ENCODE results near the gene SLC17A3.

SLC17A3 gene

DNA sequence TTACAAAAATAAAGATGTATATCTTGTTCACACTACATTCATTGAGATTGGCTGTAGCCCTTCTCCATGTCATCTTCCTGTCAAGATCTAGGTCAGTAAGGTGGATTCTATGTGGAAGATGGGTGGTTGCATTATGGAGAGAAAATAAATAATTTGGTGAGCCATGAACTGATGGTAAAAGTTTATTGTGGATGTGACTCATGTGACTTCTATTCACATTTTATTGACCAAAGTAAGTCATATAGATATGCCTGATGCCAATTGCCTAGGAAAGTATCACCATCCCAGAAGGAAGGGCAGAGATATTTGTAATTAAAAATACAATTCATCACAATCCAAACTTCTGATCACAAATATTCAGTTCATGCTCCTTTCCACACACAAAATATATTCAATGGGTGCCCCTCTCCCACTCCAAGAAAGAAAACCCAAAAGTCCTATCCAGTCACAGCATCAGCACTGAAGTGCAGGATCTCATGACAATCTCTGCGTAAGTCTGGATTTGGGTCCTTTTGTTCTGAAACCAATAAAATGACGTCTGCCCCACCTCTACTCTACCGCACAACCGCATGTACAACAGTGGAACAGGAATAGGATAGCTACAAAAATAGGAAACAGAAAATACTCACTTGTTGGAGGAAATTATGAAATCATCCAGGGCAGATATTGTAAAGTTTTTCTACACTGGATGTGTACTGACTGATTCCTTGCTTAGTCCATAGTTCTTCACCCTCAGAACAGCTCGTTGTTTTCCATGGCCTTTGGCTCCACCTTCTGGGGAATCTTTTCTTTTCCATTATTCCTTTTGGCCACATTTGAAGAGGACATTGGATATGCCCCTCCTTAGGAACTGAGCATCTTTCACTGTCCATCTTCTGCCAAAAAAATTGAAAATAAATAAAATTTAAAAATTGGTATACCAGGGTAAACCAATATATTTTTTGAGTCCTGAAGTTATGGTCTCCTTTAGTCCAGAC, 16.1 kb upstream of the SLC17A3 start:
- no peak for DNase-seq (ENCODE audit: low spot score)

GRCh38 chr6:25888626-25889025, 14.6 kb upstream of the SLC17A3 start:
- DNase-seq (ENCODE audit: low spot score), result no peak

DNA sequence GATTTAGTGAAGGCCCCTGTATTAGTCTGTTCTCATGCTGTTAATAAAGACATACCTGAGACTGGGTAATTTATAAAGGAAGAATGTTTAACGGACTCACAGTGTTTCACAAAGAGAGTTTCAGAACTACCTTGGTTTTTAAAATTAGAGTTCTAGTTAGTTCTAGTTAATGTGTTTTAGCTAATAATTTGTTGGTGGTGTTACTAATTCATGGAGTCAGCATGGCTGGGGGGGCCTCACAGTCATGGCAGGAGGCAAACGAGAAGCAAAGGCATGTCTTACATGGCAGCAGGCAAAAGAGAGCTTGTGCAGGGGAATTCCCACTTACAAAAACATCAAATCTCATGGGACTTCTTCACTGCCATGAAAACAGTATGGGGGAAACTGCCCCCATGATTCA, 12.0 kb upstream of the SLC17A3 start:
- no peak for DNase-seq (ENCODE audit: low spot score)

DNA sequence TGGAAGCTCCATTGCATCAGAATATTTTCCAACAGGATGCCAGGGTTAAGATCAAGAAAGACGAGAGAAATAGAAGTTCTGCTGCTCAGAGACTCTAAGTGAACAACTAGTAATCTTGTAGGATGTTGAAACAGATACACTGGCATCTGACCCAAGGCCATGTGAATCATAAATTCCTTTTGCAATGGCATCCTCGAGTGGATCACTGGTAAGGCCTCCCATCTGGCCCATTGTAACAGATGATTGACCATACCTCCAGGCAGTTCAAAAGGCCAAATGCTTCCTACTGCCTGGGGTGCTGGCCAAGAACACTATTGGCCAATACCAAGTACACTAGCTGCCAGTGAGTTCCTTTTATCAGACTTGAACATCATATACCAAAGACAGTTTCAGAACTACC, 9.9 kb upstream of the SLC17A3 start:
- DNase-seq (ENCODE audit: low spot score), result no peak

DNA sequence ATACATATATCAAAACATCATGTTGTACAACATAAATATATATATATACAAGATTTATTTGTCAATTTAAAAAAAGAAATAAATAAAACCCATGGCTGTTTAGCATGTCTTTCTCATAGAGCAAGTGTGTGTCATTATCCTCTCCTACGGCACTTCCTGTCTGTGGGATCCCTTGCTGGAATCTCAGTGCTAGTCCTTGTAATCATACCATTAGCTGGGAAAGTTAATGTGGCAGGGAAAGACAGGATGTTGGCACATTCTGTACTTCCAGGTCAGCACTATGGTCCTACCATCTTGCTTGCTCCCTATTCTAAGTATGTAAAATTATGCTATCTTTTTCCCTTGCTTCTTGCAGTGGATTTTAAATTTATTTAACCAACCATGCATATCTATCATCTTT, 9.5 kb upstream of the SLC17A3 start:
- DNase-seq (ENCODE audit: low spot score), result no peak

DNA sequence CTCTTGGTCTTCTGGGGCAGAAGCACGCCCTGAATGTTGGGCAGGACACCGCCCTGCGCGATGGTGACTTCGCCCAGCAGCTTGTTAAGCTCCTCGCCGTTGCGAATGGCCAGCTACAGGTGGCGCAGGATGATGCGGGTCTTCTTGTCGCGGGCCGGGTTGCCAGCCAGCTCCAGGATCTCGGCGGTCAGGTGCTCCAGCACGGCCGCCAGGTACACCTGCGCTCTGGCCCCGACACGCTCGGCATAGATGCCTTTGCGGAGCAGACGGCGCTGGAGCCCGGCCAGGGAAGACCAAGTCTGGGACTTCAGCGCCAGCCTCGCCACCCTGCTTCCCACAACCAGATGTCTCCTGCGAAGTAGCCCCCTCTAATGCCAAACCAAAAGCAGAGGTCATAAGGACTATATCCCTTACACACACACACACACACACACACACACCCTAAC, 8.0 kb upstream of the SLC17A3 start:
- DNase-seq (ENCODE audit: low spot score), result peak; percentile 67

DNA sequence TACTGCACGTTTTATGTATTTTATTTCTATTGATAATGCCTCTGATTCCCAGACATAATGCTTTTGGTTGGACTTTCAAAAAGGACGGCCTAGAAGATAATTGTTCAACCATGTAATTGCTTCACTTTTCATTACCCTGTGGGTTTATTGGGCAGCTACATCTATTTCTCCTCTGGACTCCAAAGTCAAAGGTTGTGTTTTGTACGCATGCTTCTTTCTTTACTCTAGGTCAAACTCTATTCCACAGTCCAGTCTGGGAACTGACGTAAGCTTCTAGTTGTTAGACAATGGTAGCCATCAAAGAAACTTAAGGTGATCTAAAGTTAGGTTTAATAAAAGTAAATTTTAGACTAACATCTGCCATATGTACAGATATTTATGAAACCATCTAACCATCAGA, 6.6 kb upstream of the SLC17A3 start:
- no peak for DNase-seq (ENCODE audit: low spot score)

DNA sequence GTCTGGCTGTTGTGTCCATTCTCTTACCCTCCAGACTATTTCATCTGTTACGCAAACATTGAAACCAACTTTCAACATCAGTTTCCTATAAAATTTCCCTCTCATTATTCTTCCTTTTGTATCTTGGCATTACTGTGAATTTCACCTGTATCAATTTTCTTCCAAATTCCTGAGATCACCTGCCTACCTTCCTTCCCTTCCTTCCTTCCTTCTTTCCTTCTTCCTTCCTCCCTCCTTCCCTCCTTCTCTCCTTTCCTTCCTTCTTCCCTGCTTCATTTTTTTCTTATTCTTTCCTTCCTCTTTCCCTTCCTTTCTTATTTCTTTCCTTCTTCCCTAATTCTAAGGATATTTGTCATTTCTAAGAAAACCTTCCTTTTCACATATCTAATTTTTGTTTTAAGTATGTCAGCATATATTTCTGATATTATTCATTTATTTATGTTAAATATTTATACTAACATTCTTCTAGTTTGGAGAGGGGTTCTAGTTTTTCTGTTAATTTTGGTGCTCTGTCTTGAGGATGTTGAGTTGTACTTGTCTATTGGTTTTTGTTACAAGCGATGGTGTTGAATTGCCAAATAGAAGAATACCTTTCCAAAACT, 4.8 kb upstream of the SLC17A3 start:
- DNase-seq (ENCODE audit: low spot score), result no peak

- no peak for DNase-seq (ENCODE audit: low spot score)
Measured at GRCh38 chr6:25875926-25876602, 2.0 kb upstream of the SLC17A3 start.

DNA sequence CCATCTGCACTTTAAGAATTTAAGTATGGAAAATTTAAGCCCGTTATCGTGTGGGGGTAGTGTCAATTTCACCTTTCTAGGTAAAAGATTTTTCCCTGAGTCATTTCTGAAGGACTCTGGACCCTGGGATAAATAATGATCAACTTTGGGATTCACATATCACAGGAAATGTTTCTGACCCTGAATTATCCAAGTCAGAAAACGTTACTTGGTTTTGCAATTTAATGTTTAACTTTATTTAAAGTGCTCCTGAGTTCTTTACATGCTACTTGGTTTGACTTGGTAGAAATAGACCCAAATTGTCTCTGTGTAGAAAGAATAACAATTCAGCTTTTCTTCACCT, 1.5 kb upstream of the SLC17A3 start:
- no peak for DNase-seq (ENCODE audit: low spot score)

DNA sequence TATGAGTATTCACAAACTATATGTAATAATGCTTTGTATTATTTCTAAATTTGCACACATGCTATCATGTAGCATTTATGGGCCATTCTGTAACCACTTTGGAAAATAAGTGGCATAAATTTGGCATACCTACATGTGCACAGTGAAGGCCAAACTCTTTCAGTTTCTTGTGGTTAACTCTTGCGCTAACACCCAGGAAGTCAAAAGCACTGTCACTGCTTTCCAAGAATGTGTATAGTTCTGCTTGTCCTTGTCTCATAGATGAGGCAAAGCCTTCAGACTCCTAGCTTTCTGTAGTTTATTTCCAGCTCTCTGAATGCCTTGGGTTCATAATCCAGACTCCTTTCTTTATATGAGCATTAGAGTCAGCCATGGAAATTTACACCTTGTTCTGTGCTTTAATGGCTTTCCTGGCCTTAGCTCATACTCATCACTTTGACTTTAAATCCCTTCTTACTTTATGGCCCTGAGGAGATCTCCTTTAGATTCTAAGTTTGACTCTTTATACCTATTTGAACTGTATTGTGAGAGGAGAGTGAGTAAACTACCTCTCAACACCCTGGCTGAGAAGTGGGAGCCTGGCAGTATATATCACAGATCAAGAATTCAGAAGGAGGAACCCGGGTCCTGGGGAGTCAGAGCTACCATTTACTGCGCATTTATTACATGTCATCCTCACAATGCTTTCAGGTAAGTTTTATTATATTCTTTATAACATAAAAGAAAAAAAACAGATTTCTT, 949 bp upstream of the SLC17A3 start:
- peak; percentile 44 for DNase-seq (ENCODE audit: low spot score)

DNA sequence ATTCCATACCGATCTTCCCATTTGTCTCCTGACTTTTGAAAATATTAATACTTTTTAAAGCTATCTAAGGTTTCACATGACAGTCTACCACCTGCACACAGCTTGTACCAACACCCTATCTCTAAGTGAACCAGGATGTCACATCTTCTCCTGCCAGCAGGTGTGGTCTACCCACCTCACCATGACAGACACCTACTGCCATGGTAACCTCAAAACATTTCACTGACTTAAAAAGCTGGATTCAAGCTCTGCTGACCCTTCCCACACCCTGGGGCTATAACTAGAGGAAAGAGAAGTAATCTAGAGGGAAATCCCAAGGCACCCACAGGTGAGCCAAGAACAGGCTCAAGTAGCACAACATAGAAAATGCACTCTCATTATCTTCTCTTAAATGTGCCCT, 1.2 kb downstream of the SLC17A3 start:
- no peak for DNase-seq (ENCODE audit: low spot score)

- no peak for DNase-seq (ENCODE audit: low spot score)
Measured at GRCh38 chr6:25869840-25870239, 4.2 kb downstream of the SLC17A3 start.

DNA sequence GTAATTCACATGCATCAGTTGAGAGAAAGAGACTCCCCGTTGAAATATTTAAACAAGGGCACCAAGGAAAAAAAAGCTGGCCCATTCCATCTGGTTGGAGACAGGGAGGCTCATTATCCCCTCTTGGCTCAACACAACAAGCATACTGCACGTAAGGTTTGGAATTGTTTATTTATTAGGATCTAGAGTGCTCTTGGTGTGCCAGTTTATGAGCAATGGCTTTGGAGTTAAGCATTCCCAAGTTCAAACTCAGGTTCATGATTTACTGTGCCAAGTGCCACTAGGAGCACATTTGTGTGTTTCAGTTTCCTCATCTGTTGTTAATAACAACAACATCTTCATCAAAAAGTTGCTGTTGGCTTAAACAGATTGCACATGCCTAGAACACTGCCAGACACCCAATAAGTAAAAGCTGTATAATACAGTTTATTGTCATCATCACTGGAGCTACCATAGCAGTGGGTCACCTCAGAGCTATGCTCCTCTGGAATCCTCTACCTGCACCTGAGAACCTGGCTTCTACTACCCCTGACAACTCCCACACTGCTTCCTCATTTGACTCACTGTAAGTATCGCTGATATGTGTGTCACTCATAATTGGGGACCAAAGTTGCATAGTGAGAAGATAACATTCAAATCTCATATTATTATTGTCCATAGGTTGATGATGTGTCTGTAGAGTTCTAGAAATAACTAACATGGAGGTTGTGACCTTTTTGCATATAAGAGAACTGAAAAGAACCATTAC, 5.4 kb downstream of the SLC17A3 start:
- no peak for DNase-seq (ENCODE audit: low spot score)

- peak; percentile 21 for DNase-seq (ENCODE audit: low spot score)
Measured at GRCh38 chr6:25866011-25866410, 8.0 kb downstream of the SLC17A3 start.

DNA sequence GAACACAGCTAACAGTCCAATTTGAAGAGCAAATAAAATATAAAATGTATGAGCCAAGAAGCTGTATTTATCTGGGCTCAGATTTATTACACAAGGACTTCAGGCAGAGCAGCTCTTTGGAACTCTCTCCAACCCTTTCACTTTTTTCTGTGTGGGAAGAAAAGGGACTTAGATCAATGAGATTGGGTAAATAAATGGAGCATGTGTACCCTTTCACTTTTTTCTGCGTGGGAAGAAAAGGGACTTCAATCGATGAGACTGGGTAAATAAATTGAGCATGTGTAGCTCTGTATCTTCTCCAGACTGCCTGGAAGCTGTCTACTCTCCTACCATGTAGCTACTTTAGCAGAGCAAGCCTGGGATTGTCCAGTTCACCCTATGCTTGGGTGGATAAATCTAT, 10.7 kb downstream of the SLC17A3 start:
- no peak for DNase-seq (ENCODE audit: low spot score)

- no peak for DNase-seq (ENCODE audit: low spot score)
Measured at GRCh38 chr6:25862199-25862598, 11.8 kb downstream of the SLC17A3 start.

DNA sequence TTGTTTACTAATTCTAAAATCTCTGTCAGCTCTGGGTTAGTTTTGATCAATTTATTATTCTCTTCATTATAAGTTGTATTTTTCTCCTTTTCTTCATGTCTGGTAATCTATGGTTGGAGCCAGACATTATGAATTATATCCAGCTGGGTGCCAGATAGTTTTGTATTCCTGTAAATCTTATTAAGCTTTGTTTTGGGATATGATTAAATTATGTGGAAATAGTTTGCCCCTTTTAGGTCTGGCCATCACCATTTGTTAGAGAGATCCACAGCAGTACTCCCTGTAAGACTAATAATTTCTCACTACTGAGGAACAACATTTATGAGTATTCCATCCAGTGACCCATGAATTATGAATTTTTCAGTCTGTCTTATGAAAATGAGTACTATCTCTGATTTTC, 21.3 kb downstream of the SLC17A3 start:
- no peak for DNase-seq (ENCODE audit: low spot score)

DNA sequence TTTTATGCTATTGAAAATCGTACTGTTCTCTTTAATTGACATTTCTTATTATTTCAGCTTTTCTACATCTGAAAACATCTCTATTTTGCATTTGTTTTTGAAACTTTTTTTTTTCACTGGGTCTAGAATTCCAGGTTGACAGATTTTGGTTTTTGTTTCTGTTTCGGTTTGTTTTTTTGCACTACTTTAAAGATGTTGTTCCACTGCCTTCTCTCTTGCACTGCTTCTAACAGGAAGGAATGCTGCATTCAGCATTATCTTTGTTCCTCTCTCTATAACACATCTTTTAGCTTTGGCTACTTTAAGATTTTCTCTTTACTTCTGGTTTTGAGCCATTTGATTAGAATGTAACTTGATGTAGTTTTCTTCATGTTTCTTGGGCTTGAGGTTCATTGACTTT, 22.1 kb downstream of the SLC17A3 start:
- no peak for DNase-seq (ENCODE audit: low spot score)

GRCh38 chr6:25844518-25844917, 29.5 kb downstream of the SLC17A3 start:
- no peak for DNase-seq (ENCODE audit: low spot score)

DNA sequence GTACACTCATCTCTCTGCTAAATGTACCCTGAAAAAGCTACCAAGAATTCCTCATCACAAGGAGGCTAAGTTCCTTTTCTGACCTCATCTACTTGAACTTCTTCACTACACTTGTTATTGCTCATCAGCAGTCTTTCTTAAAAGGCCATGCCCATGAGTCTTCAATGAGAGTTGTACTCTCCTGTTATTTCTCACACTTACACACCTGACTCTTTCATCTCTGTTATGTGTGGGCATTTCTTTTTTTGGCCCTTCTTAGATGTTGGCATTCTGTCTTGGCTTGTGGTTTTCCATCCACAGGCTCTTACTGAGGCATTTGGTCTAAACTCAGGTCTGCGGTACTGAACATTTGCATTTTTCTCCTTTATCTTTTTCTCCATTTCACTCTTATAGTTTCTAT, 31.5 kb downstream of the SLC17A3 start:
- DNase-seq (ENCODE audit: low spot score), result peak; percentile 68

Measured in activated CD4-positive, alpha-beta T cell treated with anti-CD3 and anti-CD28 coated beads, Interleukin-2, Interleukin-4, amounts not matched to agents 100 ng/mL and 50 ng/mL, durations not matched to agents 16 hours and 8 hours (primary cell).